ENCODE results near the gene TMEM158.

- TF ChIP-seq CTCF (IDR thresholded peaks at IDR 0.05) (no peak), POLR2A (IDR thresholded peaks at IDR 0.05) (no peak)
These were observed 17.5 kb downstream of the TMEM158 start for GRCh38 chr3:45208586-45208985.

Data from sigmoid colon (tissue), 3 donors.